ENCODE data around the gene NDUFS2. TPM values are rescaled to one million over a fixed set of nuclear protein-coding genes. Genes with fewer than 3 reads are reported as not detected.

The NDUFS2 gene
- total RNA-seq, 4 donors from 2014 or later: 93.4 to 121 (median 100) TPM

- Histone ChIP-seq H3K36me3 (peaks cover 0 to 19% of the 10 kb centered on the region in 2 donors), H3K27me3 (peaks cover 4% of the 10 kb centered on the region), H3K4me1 (peaks cover 0 to 59% (median 14%) of the 10 kb centered on the region in 3 donors), H3K4me3 (no peak overlapping the region), H3K9me3 (no peaks in the 10 kb centered on the region), H3K27ac (peak overlapping the region in 2 of 4 donors; percentile 1 to 32)
- 16 to 36% methylated on average over 5 to 6 of the region's 15 CpGs for WGBS, 2 donors (ENCODE audit: low coverage in 1 of 2)
- peak in 1 of 2 donors; percentile 10 for TF ChIP-seq POLR2A (IDR thresholded peaks at IDR 0.05)
- TF ChIP-seq POLR2AphosphoS5 (IDR thresholded peaks at IDR 0.05): peak; percentile 37
- no peak for TF ChIP-seq EP300 (IDR thresholded peaks at IDR 0.05)
- TF ChIP-seq CTCF (IDR thresholded peaks at IDR 0.05): peak in 3 of 4 experiments; percentile 73 to 86 (median 79)
- ATAC-seq: peak; percentile 69
These were observed 9.4 kb upstream of the NDUFS2 start for GRCh38 chr1:161192476-161193465.

GRCh38 chr1:161193561-161194235 is 8.5 kb upstream of the NDUFS2 start:
- peaks cover 0 to 68% (median 20%) of the 10 kb centered on the region in 3 donors for H3K4me1 ChIP-seq
- peak overlapping the region in 1 of 2 donors; percentile 10 for H3K4me3 ChIP-seq
- 69% methylated on average over 4 of the region's 21 CpGs; no CpG with 5 or more reads in 1 of the 2 donors for WGBS, 2 donors (ENCODE audit: low coverage in 1 of 2)
- ATAC-seq: no peak
- peaks cover 0 to 19% of the 10 kb centered on the region in 2 donors for H3K36me3 ChIP-seq
- no peak for TF ChIP-seq POLR2A (IDR thresholded peaks at IDR 0.05)
- no peak for TF ChIP-seq POLR2AphosphoS5 (IDR thresholded peaks at IDR 0.05)
- TF ChIP-seq EP300 (IDR thresholded peaks at IDR 0.05): no peak
- TF ChIP-seq CTCF (IDR thresholded peaks at IDR 0.05): peak in 1 of 4 experiments; percentile 30
- H3K27ac ChIP-seq: peak overlapping the region in 2 of 4 donors; percentile 14 to 30
- peaks cover 4% of the 10 kb centered on the region for H3K27me3 ChIP-seq
- no peaks in the 10 kb centered on the region for H3K9me3 ChIP-seq

GRCh38 chr1:161195171-161195570 is 7.0 kb upstream of the NDUFS2 start:
- Histone ChIP-seq H3K27me3 (peaks cover 4% of the 10 kb centered on the region), H3K9me3 (no peaks in the 10 kb centered on the region), H3K27ac (peak overlapping the region in 1 of 4 donors; percentile 3), H3K4me3 (peak overlapping the region in 1 of 2 donors; percentile 50), H3K36me3 (peaks cover 0 to 19% of the 10 kb centered on the region in 2 donors), H3K4me1 (peaks cover 0 to 83% (median 34%) of the 10 kb centered on the region in 3 donors)
- TF ChIP-seq CTCF (IDR thresholded peaks at IDR 0.05) (no peak), POLR2AphosphoS5 (IDR thresholded peaks at IDR 0.05) (no peak), POLR2A (IDR thresholded peaks at IDR 0.05) (no peak), EP300 (IDR thresholded peaks at IDR 0.05) (no peak)
- ATAC-seq: no peak
- 80 to 100% methylated on average over 1 to 2 of the region's 4 CpGs for WGBS, 2 donors (ENCODE audit: low coverage in 1 of 2)

GRCh38 chr1:161196111-161196510 is 6.1 kb upstream of the NDUFS2 start:
- Histone ChIP-seq H3K27me3 (no peaks in the 10 kb centered on the region), H3K36me3 (peaks cover 0 to 14% of the 10 kb centered on the region in 2 donors), H3K9me3 (no peaks in the 10 kb centered on the region), H3K4me1 (peaks cover 0 to 89% (median 42%) of the 10 kb centered on the region in 3 donors), H3K4me3 (peak overlapping the region in 1 of 2 donors; percentile 50), H3K27ac (peak overlapping the region in 3 of 4 donors; percentile 94 to 96 (median 96))
- 89 to 100% methylated on average over 1 to 4 of the region's 7 CpGs for WGBS, 2 donors (ENCODE audit: low coverage in 1 of 2)
- no peak for TF ChIP-seq CTCF (IDR thresholded peaks at IDR 0.05)
- no peak for TF ChIP-seq EP300 (IDR thresholded peaks at IDR 0.05)
- TF ChIP-seq POLR2AphosphoS5 (IDR thresholded peaks at IDR 0.05): no peak
- TF ChIP-seq POLR2A (IDR thresholded peaks at IDR 0.05): no peak
- ATAC-seq: no peak
